Measurements from ENCODE around the gene HAPLN2.

The HAPLN2 gene

DNA sequence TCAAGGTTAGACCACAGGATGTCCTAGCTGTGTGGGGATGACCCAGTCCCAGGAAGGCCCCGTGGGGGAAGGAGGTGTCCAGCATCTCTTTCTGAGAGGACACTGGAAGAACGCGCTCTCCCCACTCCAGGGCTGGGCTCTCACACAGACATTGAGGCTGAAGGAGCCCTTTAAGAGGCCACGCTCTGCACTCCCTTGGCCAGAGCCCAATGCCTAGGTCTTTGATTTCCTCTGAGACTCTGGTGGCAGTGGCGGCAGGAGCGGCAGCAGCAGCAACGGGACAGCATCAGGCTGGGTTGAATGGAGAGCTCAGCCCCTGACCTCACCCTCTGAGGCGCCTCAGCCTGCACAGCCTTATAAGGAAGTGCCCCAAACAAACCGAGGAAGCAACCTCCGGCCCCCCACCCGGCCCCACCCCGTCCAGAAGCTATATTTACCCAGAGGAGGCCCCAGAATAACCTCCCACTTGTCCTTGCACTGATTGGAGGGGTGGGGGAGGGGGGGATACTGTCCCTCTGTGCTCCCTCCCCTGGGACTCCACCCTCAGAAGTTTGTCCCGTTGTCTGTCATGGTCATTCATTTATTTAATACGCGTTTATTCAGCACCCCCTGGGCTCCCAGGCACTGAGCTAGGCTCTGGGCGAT, 45.7 kb downstream of the HAPLN2 start:
- DNase-seq: peak; percentile 45

DNA sequence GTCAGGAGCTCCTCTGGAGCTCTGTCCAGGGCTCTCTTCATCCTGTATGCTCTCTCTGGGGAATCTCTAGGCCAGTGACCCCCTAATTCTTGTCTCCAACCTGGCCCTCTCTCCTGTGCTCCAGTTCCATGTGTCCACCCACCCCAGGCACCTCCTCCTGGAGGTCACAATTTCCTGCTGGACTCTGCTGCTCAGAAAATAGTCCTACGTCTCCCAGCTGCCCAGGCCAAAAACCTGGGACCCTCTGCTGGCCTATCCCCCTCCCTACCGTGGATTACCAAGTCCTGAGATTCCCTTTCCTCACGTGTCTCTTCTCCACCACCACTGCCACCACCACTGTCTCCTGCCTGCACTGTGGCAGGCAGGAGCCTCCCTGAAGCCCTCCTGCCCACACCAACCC, 46.3 kb downstream of the HAPLN2 start:
- DNase-seq: no peak

GRCh38 chr1:156666862-156667609, 47.8 kb downstream of the HAPLN2 start:
- DNase-seq: no peak

- DNase-seq: no peak
These were observed 48.4 kb downstream of the HAPLN2 start for GRCh38 chr1:156667610-156667967.

GRCh38 chr1:156667968-156668709, 48.9 kb downstream of the HAPLN2 start:
- DNase-seq: no peak

DNA sequence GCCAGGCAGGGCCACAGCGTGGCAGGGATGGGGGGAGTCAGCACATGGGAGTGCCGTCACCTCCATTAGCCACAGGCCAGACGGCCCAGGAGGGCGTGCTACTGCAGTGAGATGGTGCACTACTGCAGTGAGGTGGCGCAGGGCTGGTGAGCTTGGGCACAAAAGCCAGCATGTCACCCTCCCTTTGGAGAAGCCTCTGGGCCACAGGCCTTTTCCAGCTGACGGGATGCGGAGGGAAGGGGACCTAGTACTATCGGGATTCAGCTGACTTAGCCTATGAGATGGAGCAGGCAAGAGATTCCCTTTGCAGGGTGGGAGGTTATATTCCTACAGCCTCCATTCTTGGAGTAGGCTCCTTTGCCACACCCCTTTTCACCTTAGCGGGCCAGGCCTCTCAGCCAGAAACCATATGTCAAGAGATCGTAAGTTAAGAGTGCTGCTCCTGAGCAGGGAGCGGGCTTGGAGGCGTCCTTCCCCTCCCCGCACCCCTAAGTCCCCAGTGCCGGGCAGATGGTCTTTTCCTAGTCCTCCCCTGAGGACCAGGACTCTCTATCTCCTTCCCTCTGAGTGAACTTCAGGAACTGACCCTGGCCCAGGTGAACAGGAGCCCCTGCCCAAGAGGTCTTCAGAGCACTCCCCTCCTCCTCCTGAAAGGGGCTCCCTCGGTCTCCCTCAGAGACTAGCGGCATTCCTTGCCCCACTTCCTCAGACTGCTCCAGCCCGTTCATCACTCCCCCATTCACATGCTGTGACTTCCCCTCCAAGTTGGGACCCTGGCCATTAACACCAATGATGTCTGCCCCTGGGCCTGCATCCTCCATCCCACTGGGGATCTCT, 49.8 kb downstream of the HAPLN2 start:
- no peak for DNase-seq

DNA sequence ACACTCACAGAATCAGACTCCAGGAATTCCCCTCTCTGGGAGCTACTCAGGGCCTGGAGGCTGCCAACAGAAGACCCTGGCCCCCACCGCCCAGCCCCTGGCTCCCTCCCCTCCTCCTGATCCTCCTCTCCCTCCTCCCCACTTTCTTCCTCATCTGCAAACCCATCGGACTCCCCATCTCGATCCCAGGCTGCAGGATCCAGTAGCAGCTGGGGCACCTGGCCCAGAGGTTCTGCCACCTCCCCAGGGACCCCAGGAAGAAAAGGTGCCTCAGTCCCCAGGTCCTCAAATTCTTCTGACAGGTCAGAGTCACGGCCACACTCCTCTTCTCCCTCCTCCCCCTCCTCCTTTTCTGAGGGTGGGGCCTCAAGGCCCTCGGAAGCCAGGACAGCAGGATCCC, 50.6 kb downstream of the HAPLN2 start:
- no peak for DNase-seq

DNA sequence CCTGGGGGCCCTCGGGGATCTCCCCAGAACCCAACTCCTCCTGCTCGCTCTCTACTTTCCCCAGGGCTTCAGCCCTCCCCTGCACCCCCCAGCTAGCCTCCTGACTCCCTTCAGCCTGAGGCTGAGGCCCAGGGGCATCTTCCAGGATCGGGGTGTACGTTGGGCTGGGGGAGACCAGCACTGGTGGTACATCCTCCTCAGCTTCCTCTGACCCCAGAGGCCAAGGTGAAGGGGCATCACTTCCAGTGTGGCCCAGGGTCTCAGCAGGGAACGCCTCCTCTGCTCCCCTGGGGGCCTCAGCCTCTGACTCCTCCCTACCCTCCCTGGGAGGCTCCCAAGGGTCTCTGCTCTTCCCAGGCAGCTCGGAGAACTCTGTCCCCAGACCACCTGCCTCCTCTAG, 51.1 kb downstream of the HAPLN2 start:
- DNase-seq: no peak

- DNase-seq: no peak
These were observed 51.6 kb downstream of the HAPLN2 start for GRCh38 chr1:156670791-156671190.

DNA sequence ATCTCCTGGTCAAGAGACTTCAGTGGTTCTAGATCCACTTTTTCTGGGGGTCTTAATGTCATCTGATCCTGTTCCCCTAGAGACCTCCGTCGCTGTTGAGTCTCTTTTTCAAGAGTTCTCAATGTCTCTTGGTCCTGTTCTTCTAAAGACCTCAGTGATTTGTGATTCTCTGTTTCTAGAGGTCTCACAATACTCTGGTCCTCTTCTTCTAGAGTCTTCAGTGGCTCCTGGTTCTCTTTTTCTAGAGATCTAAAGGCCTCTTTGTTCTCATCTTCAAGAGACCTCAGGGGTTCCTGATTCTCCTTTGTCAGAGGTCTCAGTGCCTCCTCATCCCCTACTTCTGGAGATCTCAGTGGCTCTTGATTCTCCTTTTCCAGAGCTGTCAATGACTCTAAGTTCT, 52.6 kb downstream of the HAPLN2 start:
- no peak for DNase-seq

DNA sequence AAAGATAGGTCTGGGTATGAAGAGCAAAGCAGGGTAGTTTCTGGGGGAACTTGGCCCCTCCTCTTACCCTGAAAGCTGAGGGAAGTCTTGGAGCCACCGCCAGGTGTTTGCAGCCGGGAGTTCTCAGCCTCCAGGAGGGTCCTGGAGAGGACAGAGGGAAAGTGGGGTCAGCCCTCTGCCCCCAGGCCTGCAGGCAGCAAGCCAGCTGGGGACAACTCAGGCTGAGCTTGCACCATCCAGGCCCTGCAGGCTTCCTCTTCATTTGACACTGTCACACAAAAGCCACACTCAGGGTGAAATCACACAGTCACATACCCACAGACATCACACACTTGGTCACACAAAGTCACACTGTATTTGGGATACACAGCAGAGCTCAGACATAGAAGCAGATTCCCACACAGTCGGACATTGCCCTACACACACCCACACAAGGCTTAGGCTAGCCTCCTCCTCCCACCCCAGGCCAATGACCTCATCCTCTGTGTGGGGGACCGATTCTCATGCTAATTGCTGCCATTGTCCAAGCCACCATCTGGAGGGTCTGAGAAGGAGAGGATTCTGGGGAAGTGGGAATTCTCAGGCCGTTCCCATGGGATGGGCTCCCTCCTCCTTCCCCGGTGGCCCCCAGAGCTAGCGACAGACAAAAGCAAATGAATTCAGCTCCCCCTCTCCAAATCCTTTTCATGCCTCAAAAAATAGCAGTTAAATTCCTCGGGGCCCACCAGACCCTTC, 54.3 kb downstream of the HAPLN2 start:
- no peak for DNase-seq
